Activated CD4-positive, alpha-beta T cell treated with anti-CD3 and anti-CD28 coated beads, Interleukin-2, amount 50 U/mL, for 16 hours (primary cell): ENCODE results near the gene PCSK9.

Source experiments
- DNase-seq: peaks from one replicate; pipeline ENCODE4 v3.0.0-alpha.2; 2020

PCSK9 gene

GRCh38 chr1:55039342-55040082, at the start of gene PCSK9:
Gene PCSK9, plus strand, starts transcription at chr1:55039548. Its CDS starts 290 bp downstream, at chr1:55039838.
- DNase-seq, result no peak

GRCh38 chr1:54989968-54990810, 49.2 kb upstream of the PCSK9 start:
- DNase-seq, result no peak

DNA sequence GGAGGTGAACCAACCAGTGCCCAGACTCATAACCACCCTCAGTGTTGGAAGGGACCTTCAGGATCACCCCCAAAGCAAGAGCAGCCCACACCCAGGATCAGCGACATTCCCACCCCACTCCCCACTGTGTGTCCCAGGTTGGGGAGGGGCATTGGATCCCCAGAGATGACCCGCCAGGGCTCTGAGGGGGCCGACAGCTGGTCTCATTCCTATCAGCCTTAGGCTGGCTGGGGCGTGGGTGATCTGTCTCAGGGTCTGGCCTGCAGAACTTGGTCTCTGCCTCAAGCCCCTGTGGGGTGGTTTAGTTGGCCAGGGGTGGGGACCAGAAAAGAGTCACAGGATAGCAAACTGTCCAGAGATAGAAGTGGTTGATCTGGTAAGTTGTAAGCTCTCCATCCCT, 48.4 kb upstream of the PCSK9 start:
- DNase-seq, result no peak

DNA sequence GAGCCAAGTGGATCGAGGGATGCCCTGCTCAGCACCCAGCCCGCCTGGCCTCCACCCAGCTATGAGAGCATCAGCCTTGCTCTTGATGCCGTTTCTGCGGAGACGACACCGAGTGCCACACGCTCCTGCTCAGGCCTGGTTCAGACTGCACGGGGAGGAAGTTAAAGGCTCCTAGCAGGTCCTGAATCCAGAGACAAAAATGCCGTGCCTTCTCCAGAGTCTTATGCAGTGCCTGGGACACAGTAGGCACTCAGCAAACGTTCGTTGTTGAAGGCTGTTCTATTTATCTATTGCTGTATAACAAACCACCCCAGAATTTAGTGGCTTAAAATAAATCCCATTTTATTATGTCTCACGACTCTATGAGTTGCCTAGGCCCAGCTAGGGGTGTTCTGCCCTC, 47.4 kb upstream of the PCSK9 start:
- no peak for DNase-seq

DNA sequence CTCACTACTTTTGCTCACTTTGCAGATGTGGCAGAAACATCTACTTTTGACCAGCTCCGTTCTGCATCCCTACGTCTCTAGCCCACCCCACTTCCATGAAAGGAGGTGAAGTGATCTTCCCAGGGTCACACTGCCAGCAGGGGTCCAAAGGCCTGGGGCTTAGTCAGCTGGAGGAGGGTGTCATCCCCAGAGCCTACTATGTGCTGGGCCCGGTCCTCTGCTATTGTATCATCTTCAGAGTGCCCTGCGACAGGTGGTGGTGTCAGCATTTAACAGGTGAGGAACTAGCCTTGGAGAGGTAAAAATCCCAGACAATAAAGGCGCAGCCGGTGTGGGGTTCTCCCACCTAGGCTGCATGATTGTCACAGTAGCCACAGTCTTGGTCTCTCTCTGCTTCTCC, 46.2 kb upstream of the PCSK9 start:
- no peak for DNase-seq

DNA sequence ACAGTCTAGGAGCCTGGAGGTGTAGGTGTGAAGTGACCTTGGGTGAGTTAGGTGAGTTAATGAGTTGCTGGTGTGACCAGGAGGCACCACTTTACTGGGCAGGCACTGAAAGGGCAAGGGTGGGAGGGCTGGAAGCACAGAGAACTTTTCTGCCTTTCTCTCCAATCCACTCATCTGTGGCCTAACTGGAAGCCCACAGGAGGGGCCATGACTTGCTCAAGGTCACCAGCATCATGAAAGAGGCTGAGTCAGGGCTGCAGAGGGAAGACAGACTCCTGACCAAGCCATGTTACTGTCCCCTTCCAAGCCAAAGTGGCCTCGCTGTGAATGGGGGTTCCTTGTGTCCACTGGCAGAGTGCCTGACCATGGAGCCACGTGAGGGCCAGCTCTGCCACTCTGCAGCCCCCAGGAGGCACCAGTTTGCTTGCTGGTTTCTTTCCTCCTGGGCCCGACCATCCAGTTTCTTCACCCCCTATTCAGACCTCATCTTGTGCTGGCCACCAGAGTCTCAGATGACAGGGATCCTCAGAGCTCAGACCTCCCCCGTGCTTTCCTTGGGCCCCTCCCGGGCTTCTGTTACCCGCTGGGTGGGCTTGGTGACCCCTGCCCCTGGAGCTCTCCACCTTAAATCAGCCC, 44.9 kb upstream of the PCSK9 start:
- no peak for DNase-seq

DNA sequence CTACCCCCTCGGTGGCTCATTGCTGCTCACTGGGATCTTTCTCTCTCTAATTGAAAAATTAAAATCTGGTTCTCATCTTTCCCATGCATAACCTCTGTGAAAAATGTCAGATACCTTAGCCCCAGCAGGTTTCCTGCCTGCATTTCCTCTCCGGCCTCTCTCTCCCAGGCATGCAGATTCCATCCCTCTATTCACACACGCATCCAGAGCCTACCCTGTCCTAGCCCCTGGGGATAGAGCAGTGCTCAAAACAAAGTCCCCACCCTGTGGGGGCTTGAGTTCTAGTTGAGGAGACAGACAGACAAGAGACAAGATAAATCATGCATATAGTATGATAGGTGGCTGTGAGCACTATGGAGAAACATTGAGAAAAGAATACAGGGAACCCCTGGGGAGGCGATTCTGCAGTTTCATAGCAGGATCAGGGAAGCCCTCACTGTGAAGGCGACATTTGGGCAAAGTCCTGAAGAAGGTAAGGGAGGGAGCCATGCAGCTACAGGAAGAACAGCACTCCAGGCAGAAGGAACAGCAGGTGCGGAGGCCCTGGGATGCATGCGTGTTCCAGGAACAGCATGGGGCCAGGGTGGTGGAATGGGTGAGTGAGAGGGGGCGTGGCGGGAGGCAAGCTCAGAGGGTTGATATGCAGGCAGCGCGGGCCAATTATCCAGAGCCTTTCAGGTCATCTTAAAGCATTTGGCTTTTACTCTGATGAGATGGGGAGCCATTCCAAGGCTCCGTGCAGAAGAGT, 44.2 kb upstream of the PCSK9 start:
- DNase-seq, result no peak

GRCh38 chr1:54995835-54996234, 43.5 kb upstream of the PCSK9 start:
- peak; percentile 73 for DNase-seq

DNA sequence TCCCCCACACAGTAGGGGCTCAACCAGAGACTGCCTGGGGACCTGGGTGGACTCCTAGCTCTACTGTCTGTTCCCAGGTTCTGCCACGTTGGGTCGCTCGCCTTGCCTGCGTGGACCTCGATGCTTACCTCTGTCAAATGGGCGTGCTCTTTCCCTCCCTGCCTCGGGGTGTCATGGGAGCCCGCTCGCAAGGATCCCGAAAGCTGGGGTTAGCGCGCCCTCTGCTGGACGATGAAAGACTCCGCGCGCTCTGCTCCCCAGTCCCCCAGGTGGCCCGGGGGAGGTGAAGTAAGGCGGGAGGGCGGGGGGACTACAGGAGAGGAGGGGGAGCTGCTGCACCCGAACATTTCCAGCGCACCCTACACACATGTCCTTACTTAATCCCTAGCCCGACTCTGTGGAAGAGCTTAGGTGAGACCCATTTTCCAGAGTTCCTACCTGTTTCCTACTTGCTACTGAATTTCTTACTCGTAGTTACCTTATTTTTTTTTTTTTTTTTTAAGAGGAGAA, 42.9 kb upstream of the PCSK9 start:
- peak; percentile 89 for DNase-seq

DNA sequence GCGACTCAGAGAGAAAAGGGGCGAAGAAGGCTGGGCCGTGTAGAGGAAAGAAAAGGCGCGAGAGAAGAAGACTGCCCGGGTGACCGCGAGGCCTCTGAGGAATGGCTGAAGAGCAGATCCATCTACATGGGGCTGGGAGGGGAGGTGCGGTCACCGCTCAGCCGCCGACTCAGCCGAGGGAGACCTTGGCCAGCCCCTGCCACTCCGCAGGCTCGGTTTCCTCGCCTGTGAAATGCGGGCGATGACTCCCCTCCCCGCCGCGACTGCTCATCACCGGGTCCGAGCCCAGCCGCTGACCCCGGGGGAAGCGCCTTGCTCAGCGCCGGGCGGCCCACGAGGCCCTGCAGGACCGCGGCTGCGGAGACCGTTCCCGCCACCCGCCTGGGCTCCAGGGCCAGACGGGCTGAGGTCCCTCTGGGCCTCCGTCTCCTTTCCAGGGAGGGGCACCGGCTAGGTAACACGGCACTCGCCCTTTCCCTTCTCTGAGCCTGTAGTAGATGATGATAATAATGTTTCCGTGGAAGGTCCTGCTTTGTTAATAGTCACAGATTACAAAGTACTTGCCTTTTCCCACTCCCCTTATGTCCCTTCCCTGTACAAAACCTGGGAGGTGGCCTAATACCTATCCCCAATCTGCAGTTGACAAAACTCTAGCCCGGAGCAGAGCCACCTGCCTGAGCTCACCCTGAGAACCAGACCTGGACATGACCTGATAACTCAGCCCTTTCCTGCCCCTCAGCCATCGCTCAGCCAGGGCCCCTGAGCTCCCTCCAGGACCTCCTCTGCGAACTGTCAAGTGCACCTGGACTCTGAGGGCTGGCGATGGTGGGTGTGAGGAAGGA, 42.3 kb upstream of the PCSK9 start:
- DNase-seq, result no peak

DNA sequence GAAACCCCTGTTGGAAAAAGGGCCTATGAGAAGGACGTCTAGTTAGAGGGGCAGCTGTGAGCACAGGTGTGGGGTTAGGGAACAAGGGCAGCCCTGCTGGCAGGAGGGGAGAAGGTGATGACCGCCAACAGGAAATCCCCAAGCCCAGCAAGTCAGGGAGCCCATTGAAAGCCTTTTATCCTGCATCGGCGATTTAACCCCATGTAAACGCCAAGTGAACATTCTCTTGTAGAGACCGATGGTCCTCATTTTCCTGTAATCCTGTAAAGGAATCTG, 41.7 kb upstream of the PCSK9 start:
- DNase-seq, result no peak

GRCh38 chr1:54998100-54998499, 41.2 kb upstream of the PCSK9 start:
- no peak for DNase-seq

DNA sequence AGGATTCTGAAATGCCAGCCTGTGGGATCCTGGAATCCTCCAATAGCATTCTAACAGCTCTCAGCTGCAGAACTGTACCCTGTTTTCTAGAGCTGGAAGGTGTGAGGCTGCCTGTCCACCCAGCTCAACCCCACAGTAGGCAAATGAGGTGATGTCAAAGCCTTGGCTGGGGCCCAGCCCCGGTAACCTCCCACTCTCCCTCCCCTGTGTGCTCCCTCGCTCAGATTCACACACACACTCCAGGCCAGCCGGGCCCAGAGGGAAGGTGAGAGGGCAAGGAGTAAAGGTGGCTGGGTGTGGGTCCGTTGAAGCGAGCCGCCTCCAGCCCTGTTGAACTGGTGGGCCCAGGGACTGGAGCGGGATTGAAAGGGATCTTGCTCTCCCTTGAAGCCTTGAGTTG, 40.7 kb upstream of the PCSK9 start, which contains the start of gene BSND:
Gene BSND, plus strand, starts transcription at position 257 of the 400 bp plus-strand sequence. CDS start 254 bp downstream, outside the sequence.
- no peak for DNase-seq

DNA sequence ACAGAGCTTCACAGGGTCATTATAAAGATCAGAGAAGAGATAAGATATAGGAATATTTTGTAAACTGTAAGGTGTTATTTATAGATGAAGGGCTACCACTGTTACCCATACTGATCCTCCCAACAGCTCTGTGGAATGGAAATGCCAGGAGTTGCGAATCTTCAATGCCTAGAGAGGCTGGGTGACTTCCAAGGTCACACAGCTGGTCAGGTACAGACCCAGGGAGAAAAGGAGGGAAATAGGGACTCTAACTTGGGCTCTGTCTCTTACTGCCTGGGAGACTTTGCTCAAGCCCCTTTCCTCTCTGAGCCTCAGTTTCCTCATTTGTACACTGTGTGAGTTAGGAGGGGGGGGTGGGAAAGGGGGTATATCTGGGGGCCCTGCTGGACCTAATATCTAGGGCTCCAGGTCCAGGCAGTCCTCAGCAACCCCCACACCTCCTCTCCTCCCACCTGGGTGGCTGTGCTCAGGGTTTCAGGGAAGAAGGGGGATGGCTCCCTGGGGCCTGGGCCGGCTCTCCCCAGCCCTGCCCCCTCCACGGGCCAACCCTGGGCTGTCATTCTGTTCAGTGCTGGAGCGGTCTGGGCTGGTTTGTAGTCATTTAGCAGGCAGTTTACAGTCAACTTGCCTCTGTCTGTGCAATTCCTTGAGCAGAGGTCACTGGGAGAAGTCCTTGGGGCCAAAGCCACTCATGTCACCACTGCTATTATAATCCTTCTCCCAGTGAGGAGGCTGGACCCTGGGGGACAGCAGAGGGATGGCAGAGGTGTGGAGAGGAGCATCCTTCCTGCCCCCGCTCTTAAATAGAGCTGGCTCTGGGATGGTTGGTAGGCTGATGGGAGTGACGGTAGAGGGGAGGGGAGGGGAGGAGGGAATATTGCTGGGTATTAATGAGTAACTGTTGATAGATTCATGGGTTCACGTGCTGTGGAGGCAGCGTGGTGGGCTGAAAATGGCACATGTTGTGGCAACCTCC, 39.0 kb upstream of the PCSK9 start:
- DNase-seq, result no peak

- DNase-seq, result no peak
These were observed 38.0 kb upstream of the PCSK9 start for GRCh38 chr1:55001311-55001710.

DNA sequence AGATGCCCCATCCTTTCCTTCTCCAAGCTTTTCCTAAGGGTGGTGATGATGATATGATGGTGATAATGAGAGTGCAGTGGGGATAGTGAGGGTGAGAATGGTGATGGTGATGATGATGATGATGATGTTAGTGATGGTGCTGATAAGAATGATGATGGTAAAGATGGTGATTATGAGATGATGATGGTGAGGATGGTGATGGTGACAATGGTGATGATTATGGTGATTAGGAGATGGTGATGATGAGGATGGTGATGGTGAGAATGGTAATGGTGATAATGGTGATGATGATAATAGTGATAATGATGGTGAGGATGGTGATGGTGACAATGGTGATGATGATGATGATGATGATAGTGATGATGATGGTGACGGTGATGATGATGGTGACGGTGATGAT, 36.7 kb upstream of the PCSK9 start:
- DNase-seq, result no peak

GRCh38 chr1:55005351-55006140, 33.8 kb upstream of the PCSK9 start:
- DNase-seq, result no peak

DNA sequence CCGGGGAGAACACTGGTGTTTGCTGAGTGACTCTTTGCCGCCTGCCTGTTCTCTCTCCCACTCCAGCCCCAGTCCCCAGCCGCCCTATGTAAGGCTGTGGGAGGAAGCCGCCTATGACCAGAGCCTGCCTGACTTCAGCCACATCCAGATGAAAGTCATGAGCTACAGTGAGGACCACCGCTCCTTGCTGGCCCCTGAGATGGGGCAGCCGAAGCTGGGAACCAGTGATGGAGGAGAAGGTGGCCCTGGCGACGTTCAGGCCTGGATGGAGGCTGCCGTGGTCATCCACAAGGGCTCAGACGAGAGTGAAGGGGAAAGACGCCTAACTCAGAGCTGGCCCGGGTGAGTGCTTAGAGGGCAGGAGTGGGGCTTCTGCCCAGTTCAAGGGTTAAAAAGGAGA, 32.4 kb upstream of the PCSK9 start:
- DNase-seq, result no peak

DNA sequence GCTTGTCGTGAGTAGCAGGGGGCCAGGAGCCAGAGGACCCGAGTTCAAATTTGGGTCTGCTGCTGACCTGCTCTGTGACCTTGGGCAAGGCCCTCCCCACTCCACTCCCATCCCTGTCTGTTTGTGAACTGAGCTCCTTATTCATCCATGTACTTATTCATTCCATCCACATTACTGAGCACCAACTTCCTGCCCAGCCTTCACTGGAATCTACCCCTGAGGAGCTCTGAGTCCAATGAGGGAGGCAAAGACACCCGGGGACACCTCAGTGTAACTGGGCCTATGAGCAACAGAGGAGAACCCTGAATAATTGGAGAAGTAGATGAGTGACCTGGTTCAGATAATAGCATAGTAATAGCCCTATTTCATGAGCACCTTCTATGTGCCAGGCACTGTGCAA, 31.7 kb upstream of the PCSK9 start:
- DNase-seq, result no peak
